HEK293 (cell line): Measurements from ENCODE around the gene PUDP.

Experiments
- CTCF ChIA-PET: fragments of 350-600 bp; formaldehyde crosslinking; extraction: SDS; loops from one replicate; lab custom pipeline; 2021; ENCODE audit warnings: antibody characterized with exemption; lab: Yijun Ruan, JAX
- POLR2A ChIA-PET: fragments of 300-600 bp; formaldehyde crosslinking; extraction: SDS; loops from one replicate; lab custom pipeline; 2020; ENCODE audit warnings: antibody characterized with exemption, inconsistent platforms; lab: Yijun Ruan, JAX
- H3K27ac ChIP-seq: fragments of 200-500 bp; sonication (Bioruptor generic); 2 replicates; pipeline ENCODE4 v1.5.1; 2014; ENCODE audit warnings: low read depth, low read length, control low read depth, inconsistent platforms; ENCODE audit errors: extremely low read depth
- H3K36me3 ChIP-seq, 2 experiments: fragments of 200-500 bp in 1 of 2; sonication (Bioruptor generic) in 1 of 2; 1 replicate in 1 of 2; 2 replicates in 1 of 2; pipeline ENCODE4 v1.5.1; 2014 to 2017; ENCODE audit warnings: inconsistent platforms in 2 of 2, low read length in 2 of 2; ENCODE audit not compliant: control insufficient read depth in 2 of 2, insufficient read depth in 1 of 2
- H3K4me1 ChIP-seq: fragments of 200-500 bp; sonication (Bioruptor generic); 2 replicates; pipeline ENCODE4 v1.5.1; 2014; ENCODE audit warnings: mild to moderate bottlenecking, low read length, inconsistent platforms; ENCODE audit not compliant: control insufficient read depth, insufficient read depth
- H3K4me3 ChIP-seq: 2 replicates; pipeline ENCODE4 v1.5.1; 2011; ENCODE audit warnings: low read depth, mild to moderate bottlenecking, control low read depth, low read length, moderate library complexity
- H3K9me3 ChIP-seq: fragments of 200-500 bp; sonication (Bioruptor generic); 2 replicates; pipeline ENCODE4 v1.5.1; 2014; ENCODE audit warnings: low read depth, low read length, inconsistent platforms; ENCODE audit not compliant: control insufficient read depth, insufficient read depth
- EGR2 ChIP-seq: fragments of 450-650 bp; formaldehyde crosslinking; IDR thresholded peaks from 2 replicates; pipeline ENCODE4 v1.5.1; 2016; ENCODE audit warnings: low read depth, missing biosample characterization, missing genetic modification characterization
- GFI1B ChIP-seq: fragments of 450-650 bp; formaldehyde crosslinking; IDR thresholded peaks from 2 replicates; pipeline ENCODE4 v1.5.1; 2016; ENCODE audit warnings: missing biosample characterization, missing genetic modification characterization
- PRDM6 ChIP-seq: fragments of 450-650 bp; formaldehyde crosslinking; IDR thresholded peaks from 2 replicates; pipeline ENCODE4 v1.5.1; 2017; ENCODE audit warnings: missing biosample characterization, missing genetic modification characterization
- SETDB1 ChIP-seq: IDR thresholded peaks from one replicate; pipeline ENCODE4 v1.6.1; 2017; ENCODE audit warnings: mild to moderate bottlenecking, low read length, moderate library complexity, mixed read lengths; ENCODE audit not compliant: insufficient read length
- SP3 ChIP-seq: fragments of 450-650 bp; formaldehyde crosslinking; IDR thresholded peaks from 2 replicates; pipeline ENCODE4 v1.5.1; 2016; ENCODE audit warnings: missing biosample characterization, missing genetic modification characterization
- SP7 ChIP-seq: fragments of 450-650 bp; formaldehyde crosslinking; IDR thresholded peaks from 2 replicates; pipeline ENCODE4 v1.5.1; 2016; ENCODE audit warnings: missing biosample characterization, missing genetic modification characterization
- TCF7L2 ChIP-seq: IDR thresholded peaks from 2 replicates; pipeline ENCODE4 v1.6.1; 2011; ENCODE audit warnings: low read depth, mild to moderate bottlenecking, inconsistent platforms, low read length, moderate library complexity, borderline replicate concordance
- WT1 ChIP-seq: fragments of 450-650 bp; formaldehyde crosslinking; IDR thresholded peaks from 2 replicates; pipeline ENCODE4 v1.5.1; 2016; ENCODE audit warnings: missing biosample characterization, missing genetic modification characterization
- YY1 ChIP-seq: fragments of 450-650 bp; formaldehyde crosslinking; IDR thresholded peaks from 2 replicates; pipeline ENCODE4 v1.5.1; 2018; ENCODE audit warnings: missing biosample characterization, missing genetic modification characterization
- ZBTB17 ChIP-seq: fragments of 450-650 bp; formaldehyde crosslinking; IDR thresholded peaks from 2 replicates; pipeline ENCODE4 v1.5.1; 2016; ENCODE audit warnings: missing biosample characterization, missing genetic modification characterization
- ZFHX2 ChIP-seq: fragments of 450-650 bp; formaldehyde crosslinking; conservative IDR thresholded peaks from 2 replicates; pipeline ENCODE4 v1.5.1; 2016; ENCODE audit warnings: missing biosample characterization, missing genetic modification characterization
- ZFP3 ChIP-seq: fragments of 450-650 bp; formaldehyde crosslinking; IDR thresholded peaks from 2 replicates; pipeline ENCODE4 v1.5.1; 2016; ENCODE audit warnings: low read depth, missing biosample characterization, missing genetic modification characterization
- ZFP69B ChIP-seq: fragments of 450-650 bp; formaldehyde crosslinking; IDR thresholded peaks from 2 replicates; pipeline ENCODE4 v1.5.1; 2016; ENCODE audit warnings: missing biosample characterization, missing genetic modification characterization
- ZNF112 ChIP-seq: fragments of 450-650 bp; formaldehyde crosslinking; IDR thresholded peaks from 2 replicates; pipeline ENCODE4 v1.5.0; 2017; ENCODE audit warnings: missing biosample characterization, missing genetic modification characterization
- ZNF2 ChIP-seq: fragments of 450-650 bp; formaldehyde crosslinking; IDR thresholded peaks from 2 replicates; pipeline ENCODE4 v1.5.1; 2016; ENCODE audit warnings: missing biosample characterization, missing genetic modification characterization
- ZNF24 ChIP-seq: fragments of 450-650 bp; formaldehyde crosslinking; IDR thresholded peaks from 2 replicates; pipeline ENCODE4 v1.5.1; 2016; ENCODE audit warnings: missing biosample characterization, missing genetic modification characterization
- ZNF292 ChIP-seq: fragments of 450-650 bp; formaldehyde crosslinking; IDR thresholded peaks from 2 replicates; pipeline ENCODE4 v1.5.1; 2016; ENCODE audit warnings: low read depth, missing biosample characterization, missing genetic modification characterization, borderline replicate concordance
- ZNF302 ChIP-seq: fragments of 450-650 bp; formaldehyde crosslinking; IDR thresholded peaks from 2 replicates; pipeline ENCODE4 v1.5.1; 2016; ENCODE audit warnings: missing biosample characterization, missing genetic modification characterization, low read depth
- ZNF394 ChIP-seq: fragments of 450-650 bp; formaldehyde crosslinking; IDR thresholded peaks from 2 replicates; pipeline ENCODE4 v1.5.1; 2016; ENCODE audit warnings: missing biosample characterization, missing genetic modification characterization, mild to moderate bottlenecking, moderate library complexity, borderline replicate concordance
- ZNF514 ChIP-seq: fragments of 450-650 bp; formaldehyde crosslinking; IDR thresholded peaks from 2 replicates; pipeline ENCODE4 v1.5.1; 2016; ENCODE audit warnings: missing biosample characterization, missing genetic modification characterization
- ZNF529 ChIP-seq: fragments of 450-650 bp; formaldehyde crosslinking; IDR thresholded peaks from 2 replicates; pipeline ENCODE4 v1.5.1; 2017; ENCODE audit warnings: missing genetic modification characterization, missing biosample characterization; ENCODE audit not compliant: insufficient replicate concordance
- ZNF596 ChIP-seq: fragments of 450-650 bp; IDR thresholded peaks from 2 replicates; pipeline ENCODE4 v1.5.0; 2018; ENCODE audit warnings: missing biosample characterization, mild to moderate bottlenecking, missing genetic modification characterization, moderate library complexity
- ZNF623 ChIP-seq: fragments of 450-650 bp; formaldehyde crosslinking; IDR thresholded peaks from 2 replicates; pipeline ENCODE4 v1.5.1; 2016; ENCODE audit warnings: missing biosample characterization, missing genetic modification characterization
- ZNF670 ChIP-seq: fragments of 450-650 bp; formaldehyde crosslinking; IDR thresholded peaks from 2 replicates; pipeline ENCODE4 v1.5.1; 2016; ENCODE audit warnings: missing biosample characterization, missing genetic modification characterization, low read depth
- ZSCAN16 ChIP-seq: fragments of 450-650 bp; formaldehyde crosslinking; IDR thresholded peaks from 2 replicates; pipeline ENCODE4 v1.5.1; 2016; ENCODE audit warnings: missing biosample characterization, missing genetic modification characterization
- ZSCAN23 ChIP-seq: fragments of 450-650 bp; formaldehyde crosslinking; IDR thresholded peaks from 2 replicates; pipeline ENCODE4 v1.5.1; 2016; ENCODE audit warnings: missing biosample characterization, missing genetic modification characterization
- ZSCAN30 ChIP-seq: fragments of 450-650 bp; IDR thresholded peaks from 2 replicates; pipeline ENCODE4 v1.5.1; 2018; ENCODE audit warnings: missing biosample characterization, mild to moderate bottlenecking, missing genetic modification characterization, moderate library complexity
- TF ChIP-seq, protein P1 (sequence below): fragments of 450-650 bp; formaldehyde crosslinking; IDR thresholded peaks from 2 replicates; pipeline ENCODE4 v1.5.0; 2017; ENCODE audit warnings: missing biosample characterization, missing genetic modification characterization, borderline replicate concordance

Gene PUDP

DNA sequence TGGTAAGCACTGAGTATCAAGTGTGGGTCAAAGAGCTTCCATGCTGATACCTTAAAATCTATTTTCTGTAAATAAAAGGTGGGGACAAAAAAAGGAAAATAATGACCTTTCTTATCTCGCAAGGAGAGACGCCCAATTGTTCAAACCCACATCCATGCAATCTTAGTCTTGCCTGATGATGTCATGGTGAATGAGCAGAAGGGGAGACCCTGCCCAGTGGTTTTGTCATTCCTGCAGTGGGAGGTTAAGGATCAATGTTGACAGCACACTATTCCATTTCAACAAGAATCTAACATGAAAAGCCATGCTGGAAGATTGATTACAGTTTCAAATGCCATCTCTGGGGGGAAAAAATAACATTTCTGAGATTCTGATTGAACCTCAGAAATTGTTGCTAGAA is 40.7 kb upstream of the PUDP start (continued):
- TF ChIP-seq ZSCAN30 (no peak), WT1 (no peak), ZNF302 (tag by site-specific recombination) (no peak), ZNF394 (no peak), GFI1B (tag by site-specific recombination) (no peak), TCF7L2 (no peak), ZFHX2 (tag by site-specific recombination) (no peak), ZBTB17 (tag by site-specific recombination) (no peak), ZNF24 (no peak), ZNF514 (tag by site-specific recombination) (no peak), SP7 (tag by site-specific recombination) (no peak)
- TF ChIP-seq, all 188 proteins: peak for 0

DNA sequence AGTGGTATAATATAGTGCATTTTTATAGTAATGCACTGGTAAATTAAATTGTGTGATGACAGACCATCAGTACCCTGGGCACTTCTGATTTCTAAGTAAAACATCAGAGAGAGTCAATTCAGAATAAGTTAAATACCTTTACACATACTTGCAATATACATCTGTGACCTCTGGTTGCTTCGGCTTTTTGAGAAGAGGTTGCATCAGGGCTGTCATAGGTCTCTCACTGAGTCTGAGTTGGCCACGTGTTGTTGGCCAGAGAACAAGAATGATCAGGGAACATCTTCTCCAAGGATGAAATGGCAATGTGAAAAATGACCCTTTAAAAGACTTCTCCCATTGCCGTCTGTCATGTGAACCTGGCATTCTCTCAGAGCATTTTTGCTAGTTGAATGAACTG is 36.9 kb upstream of the PUDP start:
- no peak overlapping the region for H3K4me3 ChIP-seq
- H3K27ac ChIP-seq: no peak overlapping the region
- no peaks in the 10 kb centered on the region for H3K4me1 ChIP-seq
- CTCF ChIA-PET: no interaction called here
- H3K36me3 ChIP-seq: no peaks in the 10 kb centered on the region
- no peaks in the 10 kb centered on the region for H3K9me3 ChIP-seq
- POLR2A ChIA-PET: no interaction called here
- no peak for TF ChIP-seq ZNF24

GRCh38 chrX:7179446-7179845 is 31.5 kb upstream of the PUDP start:
- ChIA-PET POLR2A (no interaction called here), CTCF (no interaction called here)
- TF ChIP-seq SETDB1 (no peak), ZNF529 (no peak), ZSCAN23 (tag by site-specific recombination) (no peak), ZFP69B (no peak), ZNF670 (tag by site-specific recombination) (no peak), EGR2 (tag by site-specific recombination) (no peak), SP3 (no peak), PRDM6 (no peak), ZNF623 (tag by site-specific recombination) (no peak), YY1 (tag by site-specific recombination) (no peak), ZNF2 (tag by site-specific recombination) (no peak), ZNF112 (tag by site-specific recombination) (no peak), ZSCAN16 (tag by site-specific recombination) (no peak), ZFP3 (tag by site-specific recombination) (no peak), ZNF292 (tag by site-specific recombination) (no peak), ZNF596 (tag by site-specific recombination) (no peak)
- TF ChIP-seq, protein P1, sequence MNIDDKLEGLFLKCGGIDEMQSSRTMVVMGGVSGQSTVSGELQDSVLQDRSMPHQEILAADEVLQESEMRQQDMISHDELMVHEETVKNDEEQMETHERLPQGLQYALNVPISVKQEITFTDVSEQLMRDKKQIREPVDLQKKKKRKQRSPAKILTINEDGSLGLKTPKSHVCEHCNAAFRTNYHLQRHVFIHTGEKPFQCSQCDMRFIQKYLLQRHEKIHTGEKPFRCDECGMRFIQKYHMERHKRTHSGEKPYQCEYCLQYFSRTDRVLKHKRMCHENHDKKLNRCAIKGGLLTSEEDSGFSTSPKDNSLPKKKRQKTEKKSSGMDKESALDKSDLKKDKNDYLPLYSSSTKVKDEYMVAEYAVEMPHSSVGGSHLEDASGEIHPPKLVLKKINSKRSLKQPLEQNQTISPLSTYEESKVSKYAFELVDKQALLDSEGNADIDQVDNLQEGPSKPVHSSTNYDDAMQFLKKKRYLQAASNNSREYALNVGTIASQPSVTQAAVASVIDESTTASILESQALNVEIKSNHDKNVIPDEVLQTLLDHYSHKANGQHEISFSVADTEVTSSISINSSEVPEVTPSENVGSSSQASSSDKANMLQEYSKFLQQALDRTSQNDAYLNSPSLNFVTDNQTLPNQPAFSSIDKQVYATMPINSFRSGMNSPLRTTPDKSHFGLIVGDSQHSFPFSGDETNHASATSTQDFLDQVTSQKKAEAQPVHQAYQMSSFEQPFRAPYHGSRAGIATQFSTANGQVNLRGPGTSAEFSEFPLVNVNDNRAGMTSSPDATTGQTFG (tag by site-specific recombination): no peak
- H3K4me3 ChIP-seq: no peak overlapping the region
- H3K9me3 ChIP-seq: no peaks in the 10 kb centered on the region
- H3K36me3 ChIP-seq: no peaks in the 10 kb centered on the region
- no peak overlapping the region for H3K27ac ChIP-seq
- H3K4me1 ChIP-seq: no peaks in the 10 kb centered on the region
